ENCODE measurements around the gene PPEF1. TPM values are rescaled to one million over a fixed set of nuclear protein-coding genes. Genes with fewer than 3 reads are reported as not detected.
"Not testable (repeated sequence)": the region's sequence is repeated elsewhere in the genome, so short reads cannot be mapped to it uniquely, and the experiment has no call there.

The PPEF1 gene
- polyA plus RNA-seq, 3 donors from 2014 or later = 0.34 TPM; not detected in 2

DNA sequence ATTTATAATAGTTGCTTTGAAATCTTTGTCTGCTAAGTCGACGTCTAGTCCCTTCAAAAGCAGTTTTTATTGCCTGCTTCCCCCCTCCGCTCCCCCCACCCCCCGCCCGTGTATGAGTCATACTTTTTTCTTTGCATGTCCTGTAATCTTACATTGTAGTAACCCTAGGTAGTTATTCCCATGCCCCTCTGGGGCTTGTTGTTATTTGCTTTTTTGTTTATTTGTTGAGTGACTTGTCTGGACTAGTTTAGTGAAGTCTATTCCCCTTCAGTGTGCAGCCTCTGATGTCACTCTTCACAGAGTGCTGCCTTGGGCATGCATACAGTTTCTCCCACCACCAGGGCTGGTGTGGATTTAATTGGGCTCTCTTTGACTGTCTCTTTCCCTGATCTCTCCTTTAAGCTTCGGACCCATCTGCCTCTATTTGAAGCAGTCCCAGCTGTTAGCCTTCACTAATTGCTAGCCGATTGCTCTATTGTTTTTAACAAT lies 86.2 kb downstream of the PPEF1 start:
- H3K27me3 Mint-ChIP-seq (ENCODE audit: low read depth in 3 of 3) = peaks cover 3 to 4% (median 4%) of the 10 kb centered on the region in 3 donors
- H3K4me1 Mint-ChIP-seq = no peaks in the 10 kb centered on the region
- no peak overlapping the region for H3K27ac Mint-ChIP-seq
- H3K9me3 Mint-ChIP-seq = no peaks in the 10 kb centered on the region
- DNase-seq = no peak
- H3K36me3 Mint-ChIP-seq = no peaks in the 10 kb centered on the region
- no peak overlapping the region for H3K4me3 Mint-ChIP-seq

GRCh38 chrX:18797141-18797540 lies 89.7 kb downstream of the PPEF1 start:
- H3K4me3 Mint-ChIP-seq = no peak overlapping the region
- no peaks in the 10 kb centered on the region for H3K4me1 Mint-ChIP-seq
- H3K36me3 Mint-ChIP-seq = no peaks in the 10 kb centered on the region
- H3K27me3 Mint-ChIP-seq (ENCODE audit: low read depth in 3 of 3) = peaks cover 2 to 7% (median 4%) of the 10 kb centered on the region in 3 donors
- H3K9me3 Mint-ChIP-seq = no peaks in the 10 kb centered on the region
- H3K27ac Mint-ChIP-seq = no peak overlapping the region
- DNase-seq = no peak

DNA sequence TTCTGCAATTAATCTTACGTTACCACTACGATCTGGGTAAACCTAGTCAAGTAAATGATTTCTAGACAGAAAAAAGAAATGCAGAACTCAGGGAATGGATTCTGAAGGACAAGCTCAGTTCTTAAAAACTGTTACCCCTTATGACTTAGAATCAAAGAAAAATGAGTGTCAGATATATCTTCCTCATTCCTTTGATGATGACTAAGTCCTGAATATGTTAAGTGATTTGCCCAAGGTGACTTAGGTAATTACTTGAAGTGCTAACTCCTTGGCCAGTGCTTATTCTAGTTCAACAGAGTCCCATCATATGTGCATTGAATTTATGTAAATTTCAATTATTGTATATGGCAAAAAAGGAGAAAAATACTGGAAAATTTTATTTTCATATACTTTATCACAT lies 92.5 kb downstream of the PPEF1 start:
- no peak for DNase-seq
- H3K27ac Mint-ChIP-seq = no peak overlapping the region
- no peaks in the 10 kb centered on the region for H3K9me3 Mint-ChIP-seq
- H3K4me3 Mint-ChIP-seq = no peak overlapping the region
- peaks cover 2 to 9% (median 4%) of the 10 kb centered on the region in 3 donors for H3K27me3 Mint-ChIP-seq (ENCODE audit: low read depth in 3 of 3)
- no peaks in the 10 kb centered on the region for H3K36me3 Mint-ChIP-seq
- H3K4me1 Mint-ChIP-seq = no peaks in the 10 kb centered on the region

GRCh38 chrX:18809641-18810040 lies 102.2 kb downstream of the PPEF1 start:
- H3K9me3 Mint-ChIP-seq = peaks cover 0 to under 1% (median 0%) of the 10 kb centered on the region in 6 donors
- peak overlapping the region in 1 of 6 donors; percentile 21 for H3K27ac Mint-ChIP-seq
- no peaks in the 10 kb centered on the region for H3K36me3 Mint-ChIP-seq
- no peaks in the 10 kb centered on the region for H3K4me1 Mint-ChIP-seq
- H3K4me3 Mint-ChIP-seq = no peak overlapping the region
- no peak for DNase-seq
- peaks cover 0 to 3% (median 2%) of the 10 kb centered on the region in 3 donors for H3K27me3 Mint-ChIP-seq (ENCODE audit: low read depth in 3 of 3)

DNA sequence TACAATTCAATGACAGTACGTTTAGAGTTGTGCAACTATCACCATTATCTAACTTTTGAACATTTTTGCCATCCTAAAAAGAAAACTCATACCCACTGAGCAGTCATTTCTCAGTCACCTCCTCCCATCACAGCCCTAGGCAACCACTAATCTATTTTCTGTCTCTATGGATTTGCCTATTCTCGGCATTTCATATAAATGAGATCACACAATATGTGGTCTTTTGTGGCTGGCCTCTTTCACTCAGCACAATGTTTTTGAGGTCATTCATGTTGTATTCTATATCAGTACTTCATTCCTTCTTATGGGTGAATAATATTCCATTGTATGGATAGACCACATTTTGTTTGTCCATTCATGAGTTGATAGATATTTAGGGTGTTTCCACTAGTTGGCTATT lies 103.0 kb downstream of the PPEF1 start:
- H3K9me3 Mint-ChIP-seq = peaks cover 0 to 3% (median 0%) of the 10 kb centered on the region in 6 donors
- H3K27ac Mint-ChIP-seq = no peak overlapping the region
- H3K27me3 Mint-ChIP-seq (ENCODE audit: low read depth in 3 of 3) = peaks cover 0 to 5% (median 2%) of the 10 kb centered on the region in 3 donors
- no peak for DNase-seq
- no peak overlapping the region for H3K4me3 Mint-ChIP-seq
- H3K4me1 Mint-ChIP-seq = no peaks in the 10 kb centered on the region
- H3K36me3 Mint-ChIP-seq = peaks cover 0 to 5% (median 0%) of the 10 kb centered on the region in 3 donors

DNA sequence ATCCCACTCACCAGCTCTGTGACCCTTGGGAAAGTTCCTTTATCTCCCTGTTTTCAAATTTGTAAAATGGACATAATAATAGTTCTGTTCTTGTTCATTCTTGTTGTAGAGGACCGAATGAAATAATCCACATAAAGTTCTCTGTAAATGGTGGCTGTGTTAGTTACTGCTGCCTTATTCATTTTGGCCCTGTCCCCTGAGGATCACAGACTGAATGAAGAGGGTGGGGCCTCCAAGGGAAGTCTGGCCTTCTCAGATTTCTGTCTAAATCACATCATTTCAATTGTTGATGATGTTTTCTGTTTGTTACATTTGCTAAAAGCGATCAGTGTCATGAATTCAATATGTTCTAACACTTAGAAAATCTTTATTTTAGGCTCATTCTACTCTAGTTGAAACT lies 117.9 kb downstream of the PPEF1 start:
- no peaks in the 10 kb centered on the region for H3K36me3 Mint-ChIP-seq
- no peaks in the 10 kb centered on the region for H3K4me1 Mint-ChIP-seq
- no peak overlapping the region for H3K4me3 Mint-ChIP-seq
- H3K27ac Mint-ChIP-seq = no peak overlapping the region
- peaks cover 0 to 3% (median 0%) of the 10 kb centered on the region in 6 donors for H3K9me3 Mint-ChIP-seq
- peaks cover 1 to 3% (median 3%) of the 10 kb centered on the region in 3 donors for H3K27me3 Mint-ChIP-seq (ENCODE audit: low read depth in 3 of 3)
- no peak for DNase-seq

DNA sequence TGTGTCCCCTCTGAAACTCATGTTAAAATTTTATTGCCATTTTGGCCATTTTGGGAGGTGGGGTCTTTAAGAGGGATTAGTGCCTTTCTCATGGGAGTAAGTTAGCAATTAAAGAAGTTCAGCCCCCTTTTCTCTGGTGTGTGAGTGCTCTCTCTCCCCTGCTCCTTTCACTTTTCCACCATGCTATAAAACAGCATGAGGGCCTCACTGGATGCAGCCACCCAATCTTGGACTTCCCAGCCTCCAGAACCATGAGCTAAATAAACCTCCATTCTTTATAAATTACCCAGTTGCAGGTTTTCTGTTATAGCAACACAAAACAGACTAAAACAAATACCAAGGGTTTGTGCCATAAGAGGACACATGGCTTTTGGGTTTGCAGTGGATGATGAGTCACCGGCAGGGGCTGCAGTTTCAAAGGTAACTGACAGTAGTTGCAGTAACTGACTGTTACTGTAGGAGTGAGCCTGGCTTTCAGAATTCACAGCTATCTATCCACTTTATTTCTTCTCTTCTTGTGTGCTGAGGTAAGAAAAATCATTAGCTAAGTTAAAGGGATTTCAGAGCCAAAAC lies 121.5 kb downstream of the PPEF1 start:
- Mint-ChIP-seq H3K27me3 (ENCODE audit: low read depth in 3 of 3) (peaks cover 0 to 6% (median 0%) of the 10 kb centered on the region in 3 donors), H3K9me3 (peaks cover 0 to 3% (median 0%) of the 10 kb centered on the region in 6 donors), H3K27ac (no peak overlapping the region), H3K36me3 (no peaks in the 10 kb centered on the region), H3K4me1 (no peaks in the 10 kb centered on the region), H3K4me3 (no peak overlapping the region)
- no peak for DNase-seq

GRCh38 chrX:18833071-18833731 lies 125.8 kb downstream of the PPEF1 start:
- Mint-ChIP-seq H3K36me3 (no peaks in the 10 kb centered on the region), H3K4me1 (no peaks in the 10 kb centered on the region), H3K27ac (no peak overlapping the region), H3K4me3 (no peak overlapping the region), H3K9me3 (peaks cover 0 to 3% (median 0%) of the 10 kb centered on the region in 6 donors), H3K27me3 (ENCODE audit: low read depth in 3 of 3) (peaks cover 0 to 4% (median 4%) of the 10 kb centered on the region in 3 donors)
- no peak for DNase-seq

DNA sequence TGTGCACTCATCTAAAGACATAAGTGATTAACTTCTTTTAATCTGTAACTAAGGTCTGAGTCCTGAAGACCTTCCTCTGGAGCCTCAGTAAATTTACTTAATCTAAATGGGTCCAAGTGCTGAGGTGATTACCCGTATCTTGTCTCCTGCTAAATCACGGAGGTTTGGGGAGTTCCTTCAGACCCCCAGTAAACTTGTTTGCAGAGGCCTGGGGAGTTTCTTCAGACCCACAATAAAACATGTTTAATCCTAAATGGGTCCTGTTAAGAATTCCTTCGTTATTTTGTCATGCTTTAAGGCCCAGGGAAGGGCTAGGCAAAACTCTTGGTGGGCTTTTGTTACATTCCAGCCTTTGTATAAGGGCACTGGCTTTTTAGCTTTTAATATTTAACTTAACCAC lies 140.5 kb downstream of the PPEF1 start:
- not testable (repeated sequence) for H3K4me1 Mint-ChIP-seq; H3K4me3 Mint-ChIP-seq; H3K27ac Mint-ChIP-seq; H3K27me3 Mint-ChIP-seq (ENCODE audit: low read depth in 3 of 3); DNase-seq; H3K9me3 Mint-ChIP-seq; H3K36me3 Mint-ChIP-seq

GRCh38 chrX:18855919-18856644 lies 148.6 kb downstream of the PPEF1 start:
- no peak for DNase-seq
- Mint-ChIP-seq H3K4me3 (peak overlapping the region in 4 of 5 donors; percentile 10 to 63 (median 34)), H3K9me3 (peaks cover 0 to 2% (median 0%) of the 10 kb centered on the region in 6 donors), H3K27ac (peak overlapping the region in 4 of 6 donors; percentile 1 to 58 (median 44)), H3K36me3 (no peaks in the 10 kb centered on the region), H3K27me3 (ENCODE audit: low read depth in 3 of 3) (peaks cover 0 to 6% (median 1%) of the 10 kb centered on the region in 3 donors), H3K4me1 (peaks cover 15 to 20% of the 10 kb centered on the region in 2 donors)

- H3K9me3 Mint-ChIP-seq = peaks cover 0 to 2% (median 0%) of the 10 kb centered on the region in 6 donors
- peaks cover 15 to 20% of the 10 kb centered on the region in 2 donors for H3K4me1 Mint-ChIP-seq
- H3K27ac Mint-ChIP-seq = peak overlapping the region in 4 of 6 donors; percentile 1 to 58 (median 44)
- no peak for DNase-seq
- H3K4me3 Mint-ChIP-seq = peak overlapping the region in 4 of 5 donors; percentile 10 to 63 (median 34)
- H3K27me3 Mint-ChIP-seq (ENCODE audit: low read depth in 3 of 3) = peaks cover 0 to 6% (median 1%) of the 10 kb centered on the region in 3 donors
- H3K36me3 Mint-ChIP-seq = no peaks in the 10 kb centered on the region
Observed at GRCh38 chrX:18856645-18856997, 149.2 kb downstream of the PPEF1 start.

DNA sequence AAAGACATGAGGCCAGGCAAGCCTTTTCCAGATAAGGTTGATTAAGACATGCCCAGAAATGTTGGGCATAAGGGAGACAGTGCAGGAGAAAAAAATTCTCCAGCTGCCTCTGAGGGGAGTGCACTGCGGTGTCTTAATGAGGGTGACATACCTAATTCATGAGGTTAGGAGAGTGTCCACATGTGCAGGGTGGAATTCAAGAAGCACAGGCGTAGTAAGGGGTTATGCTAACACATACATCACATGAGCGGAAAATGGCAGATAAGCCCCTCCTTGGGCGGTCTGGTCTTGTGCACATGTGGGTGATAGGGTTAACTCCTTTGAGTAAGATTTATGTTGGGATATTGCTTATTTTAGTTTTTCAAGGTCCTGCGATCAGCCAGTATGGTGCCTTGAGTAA lies 154.1 kb downstream of the PPEF1 start:
- no peaks in the 10 kb centered on the region for H3K36me3 Mint-ChIP-seq
- peaks cover 0 to 2% (median 0%) of the 10 kb centered on the region in 6 donors for H3K9me3 Mint-ChIP-seq
- no peak overlapping the region for H3K27ac Mint-ChIP-seq
- H3K27me3 Mint-ChIP-seq (ENCODE audit: low read depth in 3 of 3) = peaks cover 0 to 2% (median 1%) of the 10 kb centered on the region in 3 donors
- peaks cover 4 to 5% of the 10 kb centered on the region in 2 donors for H3K4me1 Mint-ChIP-seq
- no peak overlapping the region for H3K4me3 Mint-ChIP-seq
- no peak for DNase-seq

DNA sequence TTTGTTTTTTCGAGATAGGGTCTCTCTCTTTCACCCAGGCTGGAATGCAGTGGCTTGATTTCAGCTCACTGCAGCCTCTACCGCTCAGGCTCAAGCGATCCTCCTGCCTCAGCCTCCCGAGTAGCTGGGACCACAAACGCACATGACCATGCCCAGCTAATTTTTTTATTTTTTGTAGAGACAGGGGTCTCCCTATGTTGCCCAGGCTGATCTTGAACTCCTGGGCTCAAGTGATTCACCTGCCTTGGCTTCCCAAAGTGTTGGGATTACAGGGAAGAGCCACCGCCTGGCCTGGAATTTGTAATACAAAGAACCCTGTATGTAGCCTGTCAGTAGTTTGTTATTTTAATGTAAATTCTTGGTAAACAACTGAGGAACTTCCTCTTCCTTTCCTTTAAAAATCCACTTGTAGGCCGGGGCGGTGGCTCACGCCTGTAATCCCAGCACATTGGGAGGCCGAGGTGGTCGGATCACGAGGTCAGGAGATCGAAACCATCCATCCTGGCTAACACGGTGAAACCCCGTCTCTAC lies 157.0 kb downstream of the PPEF1 start:
- Mint-ChIP-seq H3K36me3 (no peaks in the 10 kb centered on the region), H3K4me1 (no peaks in the 10 kb centered on the region), H3K27ac (no peak overlapping the region), H3K9me3 (no peaks in the 10 kb centered on the region), H3K4me3 (no peak overlapping the region), H3K27me3 (ENCODE audit: low read depth in 3 of 3) (peaks cover 0 to 2% (median 0%) of the 10 kb centered on the region in 3 donors)
- no peak for DNase-seq
